ENCODE measurements around the gene AZU1. TPM values are rescaled to one million over a fixed set of nuclear protein-coding genes. Genes with fewer than 3 reads are reported as not detected.

The AZU1 gene
- total RNA-seq, 1 donor from 2014 or later = 0.75 TPM

DNA sequence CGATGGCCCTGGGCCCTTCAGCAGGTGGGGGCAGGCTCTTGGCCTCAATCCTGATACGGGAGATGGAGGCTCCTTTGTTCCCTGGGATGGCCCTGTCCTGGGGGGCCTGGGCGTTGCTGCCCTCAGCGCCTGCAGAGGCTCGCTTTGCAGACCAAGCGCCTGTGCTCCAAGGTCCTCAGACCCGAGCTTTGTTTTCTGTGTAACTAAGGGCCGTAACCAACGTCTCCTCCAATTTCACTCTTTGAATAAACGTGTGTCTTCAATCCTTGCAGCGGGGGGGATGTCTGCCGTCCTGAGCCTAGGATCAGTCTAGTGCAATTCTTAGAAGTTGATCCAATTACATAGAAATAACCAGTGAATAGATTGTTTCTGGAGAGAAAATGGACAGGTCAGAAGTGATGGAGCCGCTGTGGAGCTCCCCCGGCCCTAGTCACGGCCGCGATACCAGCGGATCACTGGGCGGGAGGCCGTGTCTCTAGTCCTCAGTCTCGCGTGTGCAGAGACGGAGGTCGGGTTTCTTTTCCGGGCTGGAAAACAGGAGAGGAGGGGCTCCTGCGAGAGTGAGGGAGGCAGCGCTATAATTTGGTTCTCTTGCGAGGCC is 25.0 kb upstream of the AZU1 start:
- Histone ChIP-seq H3K36me3 (peaks cover 77% of the 10 kb centered on the region), H3K27ac (peak overlapping the region; percentile 30), H3K27me3 (no peaks in the 10 kb centered on the region), H3K4me3 (peak overlapping the region; percentile 7), H3K9me3 (no peaks in the 10 kb centered on the region), H3K4me1 (peaks cover 46% of the 10 kb centered on the region)
- no peak for DNase-seq
- TF ChIP-seq, protein P1, sequence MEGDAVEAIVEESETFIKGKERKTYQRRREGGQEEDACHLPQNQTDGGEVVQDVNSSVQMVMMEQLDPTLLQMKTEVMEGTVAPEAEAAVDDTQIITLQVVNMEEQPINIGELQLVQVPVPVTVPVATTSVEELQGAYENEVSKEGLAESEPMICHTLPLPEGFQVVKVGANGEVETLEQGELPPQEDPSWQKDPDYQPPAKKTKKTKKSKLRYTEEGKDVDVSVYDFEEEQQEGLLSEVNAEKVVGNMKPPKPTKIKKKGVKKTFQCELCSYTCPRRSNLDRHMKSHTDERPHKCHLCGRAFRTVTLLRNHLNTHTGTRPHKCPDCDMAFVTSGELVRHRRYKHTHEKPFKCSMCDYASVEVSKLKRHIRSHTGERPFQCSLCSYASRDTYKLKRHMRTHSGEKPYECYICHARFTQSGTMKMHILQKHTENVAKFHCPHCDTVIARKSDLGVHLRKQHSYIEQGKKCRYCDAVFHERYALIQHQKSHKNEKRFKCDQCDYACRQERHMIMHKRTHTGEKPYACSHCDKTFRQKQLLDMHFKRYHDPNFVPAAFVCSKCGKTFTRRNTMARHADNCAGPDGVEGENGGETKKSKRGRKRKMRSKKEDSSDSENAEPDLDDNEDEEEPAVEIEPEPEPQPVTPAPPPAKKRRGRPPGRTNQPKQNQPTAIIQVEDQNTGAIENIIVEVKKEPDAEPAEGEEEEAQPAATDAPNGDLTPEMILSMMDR (IDR thresholded peaks at IDR 0.05) = no peak
- ATAC-seq = no peak
- intact Hi-C loops (cut with DNase I) = no loop called here

DNA sequence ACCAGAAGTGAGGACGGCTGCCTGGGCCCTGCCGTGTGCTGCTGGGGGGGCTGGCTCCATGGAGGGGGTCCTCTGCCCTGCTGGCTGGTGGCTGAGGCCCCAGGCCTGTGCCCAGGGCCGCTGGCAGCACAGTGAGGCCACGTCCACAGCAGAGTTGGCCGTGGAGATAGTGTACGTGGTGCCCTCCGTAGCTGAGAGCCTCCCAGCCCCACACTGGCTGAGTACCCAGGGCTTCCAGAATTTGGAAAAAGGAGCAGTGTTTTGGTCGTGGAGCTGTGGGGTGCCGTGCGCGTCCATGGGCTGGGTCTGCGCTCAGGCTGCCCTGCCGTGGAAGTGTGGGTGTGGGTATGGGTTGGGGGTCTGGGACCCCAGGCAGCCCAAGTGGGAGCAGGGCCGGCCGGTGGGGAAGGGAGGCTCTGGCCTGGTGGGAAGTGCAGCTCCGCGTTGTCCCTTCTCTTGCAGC is 24.5 kb upstream of the AZU1 start:
- Histone ChIP-seq H3K36me3 (peaks cover 83% of the 10 kb centered on the region), H3K27ac (peak overlapping the region; percentile 30), H3K4me3 (no peak overlapping the region), H3K4me1 (peaks cover 46% of the 10 kb centered on the region), H3K27me3 (no peaks in the 10 kb centered on the region), H3K9me3 (no peaks in the 10 kb centered on the region)
- ATAC-seq = no peak
- DNase-seq = no peak
- intact Hi-C loops (cut with DNase I) = no loop called here
- TF ChIP-seq, protein P1 (IDR thresholded peaks at IDR 0.05) = no peak

DNA sequence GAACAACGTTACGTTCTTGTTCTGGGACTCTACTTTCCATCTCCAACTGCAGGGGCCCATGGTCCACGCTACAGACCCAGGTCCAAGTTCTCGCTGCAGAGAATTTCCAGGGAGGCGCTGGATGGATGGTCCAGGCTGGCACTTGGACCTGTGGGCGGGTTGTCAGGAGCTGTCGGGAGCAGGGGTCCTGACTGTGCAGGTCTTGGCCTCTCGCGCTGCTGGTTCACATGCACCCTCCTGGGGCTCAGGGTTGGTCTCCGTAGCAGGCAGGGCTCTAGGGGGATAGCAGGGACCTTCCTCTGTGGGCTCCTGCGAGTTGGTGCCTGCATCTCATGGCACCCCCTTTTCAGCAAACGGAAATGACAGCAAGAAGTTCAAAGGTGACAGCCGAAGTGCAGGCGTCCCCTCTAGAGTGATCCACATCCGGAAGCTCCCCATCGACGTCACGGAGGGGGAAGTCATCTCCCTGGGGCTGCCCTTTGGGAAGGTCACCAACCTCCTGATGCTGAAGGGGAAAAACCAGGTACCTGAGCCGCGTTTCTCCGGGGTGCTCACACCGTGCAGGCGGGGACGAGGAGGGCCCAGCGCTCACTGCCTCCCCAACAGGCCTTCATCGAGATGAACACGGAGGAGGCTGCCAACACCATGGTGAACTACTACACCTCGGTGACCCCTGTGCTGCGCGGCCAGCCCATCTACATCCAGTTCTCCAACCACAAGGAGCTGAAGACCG is 23.8 kb upstream of the AZU1 start:
- intact Hi-C loops (cut with DNase I) = no loop called here
- Histone ChIP-seq H3K4me1 (peaks cover 45% of the 10 kb centered on the region), H3K36me3 (peaks cover 90% of the 10 kb centered on the region), H3K4me3 (no peak overlapping the region), H3K27me3 (no peaks in the 10 kb centered on the region), H3K27ac (no peak overlapping the region), H3K9me3 (no peaks in the 10 kb centered on the region)
- DNase-seq (peak; percentile 60), ATAC-seq (no peak)
- TF ChIP-seq, protein P1 (IDR thresholded peaks at IDR 0.05) = no peak

DNA sequence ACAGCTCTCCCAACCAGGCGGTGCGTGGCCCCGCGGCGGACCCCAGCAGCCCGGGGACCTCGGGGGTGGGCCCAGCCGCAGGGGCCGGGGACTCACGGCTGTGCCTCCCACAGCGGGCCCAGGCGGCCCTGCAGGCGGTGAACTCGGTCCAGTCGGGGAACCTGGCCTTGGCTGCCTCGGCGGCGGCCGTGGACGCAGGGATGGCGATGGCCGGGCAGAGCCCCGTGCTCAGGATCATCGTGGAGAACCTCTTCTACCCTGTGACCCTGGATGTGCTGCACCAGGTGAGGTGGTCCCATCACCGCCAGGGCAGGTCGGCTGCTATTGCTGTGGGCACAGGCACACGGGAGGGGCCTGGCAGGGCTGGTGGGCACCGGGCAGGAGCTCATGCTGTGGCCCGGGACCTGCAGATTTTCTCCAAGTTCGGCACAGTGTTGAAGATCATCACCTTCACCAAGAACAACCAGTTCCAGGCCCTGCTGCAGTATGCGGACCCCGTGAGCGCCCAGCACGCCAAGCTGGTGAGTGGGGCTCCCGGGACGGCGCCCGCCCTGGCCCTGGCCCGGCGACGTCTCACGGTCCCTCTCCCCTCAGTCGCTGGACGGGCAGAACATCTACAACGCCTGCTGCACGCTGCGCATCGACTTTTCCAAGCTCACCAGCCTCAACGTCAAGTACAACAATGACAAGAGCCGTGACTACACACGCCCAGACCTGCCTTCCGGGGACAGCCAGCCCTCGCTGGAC is 23.0 kb upstream of the AZU1 start:
- no peaks in the 10 kb centered on the region for H3K27me3 ChIP-seq
- peaks cover 38% of the 10 kb centered on the region for H3K4me1 ChIP-seq
- H3K9me3 ChIP-seq = no peaks in the 10 kb centered on the region
- no peak for ATAC-seq
- no peak overlapping the region for H3K4me3 ChIP-seq
- TF ChIP-seq, protein P1 (IDR thresholded peaks at IDR 0.05) = no peak
- intact Hi-C loops (cut with DNase I) = no loop called here
- H3K36me3 ChIP-seq = peaks cover 93% of the 10 kb centered on the region
- H3K27ac ChIP-seq = no peak overlapping the region
- peak; percentile 61 for DNase-seq

DNA sequence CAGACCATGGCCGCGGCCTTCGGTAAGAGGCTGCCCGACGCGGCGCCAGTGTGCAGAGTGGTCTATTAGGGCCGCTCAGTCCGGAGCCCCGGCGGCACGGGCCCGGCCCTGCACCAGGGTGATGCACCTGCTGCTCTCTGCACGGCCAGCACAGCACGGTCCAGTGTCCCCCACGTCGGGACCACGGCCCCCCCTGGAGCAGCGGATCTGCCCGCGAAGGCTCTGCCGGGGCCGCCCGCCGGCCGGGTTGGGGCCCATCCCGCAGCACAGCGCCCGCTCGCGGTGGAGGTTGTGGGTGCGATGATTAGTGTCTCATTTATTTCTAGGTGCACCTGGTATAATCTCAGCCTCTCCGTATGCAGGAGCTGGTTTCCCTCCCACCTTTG is 22.5 kb upstream of the AZU1 start:
- ATAC-seq (no peak), DNase-seq (peak; percentile 51)
- TF ChIP-seq, protein P1 (IDR thresholded peaks at IDR 0.05) = no peak
- Histone ChIP-seq H3K27ac (no peak overlapping the region), H3K4me1 (peaks cover 32% of the 10 kb centered on the region), H3K4me3 (no peak overlapping the region), H3K9me3 (no peaks in the 10 kb centered on the region), H3K27me3 (no peaks in the 10 kb centered on the region), H3K36me3 (peaks cover 93% of the 10 kb centered on the region)
- intact Hi-C loops (cut with DNase I) = no loop called here
